ENCODE measurements around the gene RSPRY1.

DNA sequence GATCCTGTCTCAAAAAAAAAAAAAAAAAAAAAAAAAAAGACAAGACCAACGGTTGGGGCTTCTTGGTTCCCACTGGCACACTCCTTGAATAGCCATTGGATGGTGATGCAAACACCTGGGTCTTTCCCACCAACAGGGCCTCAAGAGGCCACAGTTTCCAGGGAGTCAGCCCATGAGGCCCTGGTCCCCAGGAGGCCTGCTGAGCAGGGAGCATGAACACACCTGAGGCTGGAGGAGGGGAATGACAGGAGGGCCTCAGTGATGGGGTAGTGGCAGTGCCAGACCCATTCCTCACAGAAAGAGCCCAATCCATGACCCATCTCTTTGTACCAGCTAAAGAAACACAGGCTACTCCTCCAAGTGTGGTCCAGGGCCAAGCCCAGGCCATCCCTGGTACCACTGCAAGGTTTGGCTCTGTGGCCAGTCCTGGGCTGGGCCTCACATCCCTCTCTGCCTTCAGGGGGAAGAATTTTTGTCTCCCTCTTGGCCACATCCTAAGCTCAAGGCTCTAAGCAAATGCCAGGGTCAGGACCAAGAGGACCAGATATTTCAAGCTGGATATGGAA lies 72.9 kb downstream of the RSPRY1 start:
- TF ChIP-seq, protein P1, sequence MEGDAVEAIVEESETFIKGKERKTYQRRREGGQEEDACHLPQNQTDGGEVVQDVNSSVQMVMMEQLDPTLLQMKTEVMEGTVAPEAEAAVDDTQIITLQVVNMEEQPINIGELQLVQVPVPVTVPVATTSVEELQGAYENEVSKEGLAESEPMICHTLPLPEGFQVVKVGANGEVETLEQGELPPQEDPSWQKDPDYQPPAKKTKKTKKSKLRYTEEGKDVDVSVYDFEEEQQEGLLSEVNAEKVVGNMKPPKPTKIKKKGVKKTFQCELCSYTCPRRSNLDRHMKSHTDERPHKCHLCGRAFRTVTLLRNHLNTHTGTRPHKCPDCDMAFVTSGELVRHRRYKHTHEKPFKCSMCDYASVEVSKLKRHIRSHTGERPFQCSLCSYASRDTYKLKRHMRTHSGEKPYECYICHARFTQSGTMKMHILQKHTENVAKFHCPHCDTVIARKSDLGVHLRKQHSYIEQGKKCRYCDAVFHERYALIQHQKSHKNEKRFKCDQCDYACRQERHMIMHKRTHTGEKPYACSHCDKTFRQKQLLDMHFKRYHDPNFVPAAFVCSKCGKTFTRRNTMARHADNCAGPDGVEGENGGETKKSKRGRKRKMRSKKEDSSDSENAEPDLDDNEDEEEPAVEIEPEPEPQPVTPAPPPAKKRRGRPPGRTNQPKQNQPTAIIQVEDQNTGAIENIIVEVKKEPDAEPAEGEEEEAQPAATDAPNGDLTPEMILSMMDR (conservative IDR thresholded peaks at IDR 0.05 in 1 of 2, IDR thresholded peaks at IDR 0.05 in 1 of 2; ENCODE audit: low read depth in 1 of 2, low read length in 2 of 2): no peak
- TF ChIP-seq EZH2 (IDR thresholded peaks at IDR 0.05; ENCODE audit: low read length, missing control alignments): no peak

Measured in fibroblast of lung (primary cell).